PC-9 (cell line): ENCODE results near the gene SRSF2. TPM values are rescaled to one million over a fixed set of nuclear protein-coding genes. Genes with fewer than 3 reads are reported as not detected.
"Not testable (repeated sequence)": the region's sequence is repeated elsewhere in the genome, so short reads cannot be mapped to it uniquely, and the experiment has no call there.

Source experiments
- BruUV-seq: library from RNA; stranded (reverse); fragments of 400-500 nt; replicated peaks from 2 replicates; lab custom pipeline; 2021; lab: Mats Ljungman, UMichigan
- CTCF ChIA-PET: fragments of 300-600 bp; sonication (Branson Sonifier 250); formaldehyde crosslinking; loops from one replicate; lab custom pipeline; 2022; ENCODE audit warnings: antibody characterized with exemption; lab: Charles Lee
- POLR2A ChIA-PET: fragments of 300-600 bp; sonication (Branson Sonifier 250); formaldehyde crosslinking; loops from one replicate; lab custom pipeline; 2022; ENCODE audit warnings: antibody characterized with exemption; ENCODE audit not compliant: unreplicated experiment; lab: Charles Lee
- DNase-seq, 2 experiments: peaks; one replicate each; pipeline versions ENCODE4 v3.0.0 to v3.0.0-alpha.2; 2015 to 2022; ENCODE audit warnings: mixed read lengths in 1 of 2
- H2AFZ ChIP-seq: fragments of 200-600 bp; sonication (generic); 2 replicates; pipeline ENCODE4 v1.8.1; 2017; ENCODE audit warnings: antibody characterized with exemption
- H3F3A ChIP-seq: fragments of 200-600 bp; sonication (generic); 2 replicates; pipeline ENCODE4 v1.8.1; 2017; ENCODE audit warnings: antibody characterized with exemption, mild to moderate bottlenecking, low read depth; ENCODE audit not compliant: insufficient read depth
- H3K27ac ChIP-seq: fragments of 200-600 bp; sonication (generic); 2 replicates; pipeline ENCODE4 v1.6.1; 2016; ENCODE audit warnings: mixed run types
- H3K27me3 ChIP-seq: fragments of 200-600 bp; sonication (generic); 2 replicates; pipeline ENCODE4 v1.6.1; 2016; ENCODE audit warnings: low read depth, mixed run types; ENCODE audit not compliant: insufficient read depth
- H3K36me3 ChIP-seq: fragments of 200-600 bp; sonication (generic); 2 replicates; pipeline ENCODE4 v1.6.1; 2016; ENCODE audit warnings: low read depth, mixed run types
- H3K4me1 ChIP-seq: fragments of 200-600 bp; sonication (generic); replicated peaks from 2 replicates; pipeline ENCODE4 v1.6.1; 2016; ENCODE audit warnings: mixed run types; ENCODE audit not compliant: insufficient read depth
- H3K4me2 ChIP-seq: fragments of 200-600 bp; sonication (generic); 2 replicates; pipeline ENCODE4 v1.6.1; 2017; ENCODE audit warnings: mixed run types
- H3K4me3 ChIP-seq: fragments of 200-600 bp; sonication (generic); 2 replicates; pipeline ENCODE4 v1.6.1; 2016; ENCODE audit warnings: mixed run types
- H3K79me2 ChIP-seq: fragments of 200-600 bp; sonication (generic); 2 replicates; pipeline ENCODE4 v1.6.1; 2017; ENCODE audit warnings: low read depth, mixed run types
- H3K9me2 ChIP-seq: fragments of 200-600 bp; sonication (generic); 2 replicates; pipeline ENCODE4 v1.8.1; 2017; ENCODE audit warnings: mild to moderate bottlenecking; ENCODE audit not compliant: insufficient read depth
- H3K9me3 ChIP-seq: fragments of 200-600 bp; sonication (generic); 2 replicates; pipeline ENCODE4 v1.8.1; 2016; ENCODE audit warnings: low read depth; ENCODE audit not compliant: insufficient read depth
- H4K20me1 ChIP-seq: fragments of 200-600 bp; sonication (generic); 2 replicates; pipeline ENCODE4 v1.8.1; 2017; ENCODE audit not compliant: insufficient read depth
- EZH2 ChIP-seq: fragments of 200-600 bp; sonication (generic); IDR thresholded peaks from 2 replicates; pipeline ENCODE4 v1.8.0; 2017; ENCODE audit warnings: antibody characterized with exemption, low read depth
- intact Hi-C: fragments of 100-400 bp; cut with micrococcal nuclease; formaldehyde crosslinking; loops from one replicate; pipeline ENCODE4 v1.10.0; 2022; ENCODE audit not compliant: unreplicated experiment
- total RNA-seq: library from RNA; stranded (reverse); gene quantifications from 2 replicates; pipeline ENCODE4 v1.2.3, GENCODE V29; 2021
- TF ChIP-seq, protein P1 (sequence below): fragments of 200-600 bp; sonication (generic); conservative IDR thresholded peaks from 2 replicates; pipeline ENCODE4 v1.6.1; 2017; ENCODE audit warnings: mixed run types, antibody characterized with exemption, mild to moderate bottlenecking, moderate library complexity

SRSF2 gene
- total RNA-seq, 1 experiment from 2014 or later: 186 TPM

DNA sequence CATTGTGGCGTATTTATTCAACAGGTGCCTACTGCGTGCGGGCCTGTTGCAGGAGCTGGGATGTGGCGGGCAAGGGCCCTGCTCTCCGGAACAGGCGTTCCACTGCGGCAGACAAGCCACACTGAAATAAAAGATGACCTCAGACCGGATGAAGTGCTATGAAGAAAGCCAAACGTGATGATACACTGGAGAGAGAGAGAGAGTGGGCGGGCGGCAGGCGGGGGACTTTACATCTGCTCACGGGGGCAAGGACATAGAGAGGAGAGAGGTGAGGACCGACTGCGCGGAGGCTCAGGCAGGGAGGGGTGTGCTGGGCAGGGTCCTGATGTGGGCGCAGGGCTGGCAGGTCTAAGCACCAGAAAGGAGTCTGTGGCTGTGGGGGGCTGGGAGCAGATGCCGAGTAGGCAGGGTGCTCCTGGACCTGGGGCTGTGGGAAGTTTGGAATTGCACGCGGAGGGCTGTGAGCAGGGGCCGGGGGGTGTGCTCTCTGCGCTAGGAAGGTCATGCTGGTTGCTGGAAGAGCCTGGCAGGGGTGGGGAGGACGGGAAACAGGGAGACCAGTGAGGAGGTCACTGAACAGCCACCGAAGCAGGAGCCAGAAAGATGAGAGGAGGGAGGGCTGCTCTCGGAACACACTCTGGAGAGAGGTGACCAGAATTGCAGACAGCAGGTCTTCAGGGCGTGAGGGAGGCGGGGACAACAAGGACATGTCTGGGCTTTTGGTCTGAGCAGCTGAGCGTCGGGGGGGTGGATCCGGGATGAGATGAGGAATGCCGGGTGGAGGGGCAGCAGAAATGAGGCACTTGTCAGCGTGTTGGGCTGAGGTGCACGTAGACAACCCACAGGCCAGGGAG lies 36.3 kb downstream of the SRSF2 start:
- H3K4me1 ChIP-seq: no peaks in the 10 kb centered on the region
- no peaks in the 10 kb centered on the region for H3K27me3 ChIP-seq
- TF ChIP-seq, protein P1, sequence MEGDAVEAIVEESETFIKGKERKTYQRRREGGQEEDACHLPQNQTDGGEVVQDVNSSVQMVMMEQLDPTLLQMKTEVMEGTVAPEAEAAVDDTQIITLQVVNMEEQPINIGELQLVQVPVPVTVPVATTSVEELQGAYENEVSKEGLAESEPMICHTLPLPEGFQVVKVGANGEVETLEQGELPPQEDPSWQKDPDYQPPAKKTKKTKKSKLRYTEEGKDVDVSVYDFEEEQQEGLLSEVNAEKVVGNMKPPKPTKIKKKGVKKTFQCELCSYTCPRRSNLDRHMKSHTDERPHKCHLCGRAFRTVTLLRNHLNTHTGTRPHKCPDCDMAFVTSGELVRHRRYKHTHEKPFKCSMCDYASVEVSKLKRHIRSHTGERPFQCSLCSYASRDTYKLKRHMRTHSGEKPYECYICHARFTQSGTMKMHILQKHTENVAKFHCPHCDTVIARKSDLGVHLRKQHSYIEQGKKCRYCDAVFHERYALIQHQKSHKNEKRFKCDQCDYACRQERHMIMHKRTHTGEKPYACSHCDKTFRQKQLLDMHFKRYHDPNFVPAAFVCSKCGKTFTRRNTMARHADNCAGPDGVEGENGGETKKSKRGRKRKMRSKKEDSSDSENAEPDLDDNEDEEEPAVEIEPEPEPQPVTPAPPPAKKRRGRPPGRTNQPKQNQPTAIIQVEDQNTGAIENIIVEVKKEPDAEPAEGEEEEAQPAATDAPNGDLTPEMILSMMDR: no peak
- no peak for TF ChIP-seq EZH2
- no peak overlapping the region for H2AFZ ChIP-seq
- H3K9me2 ChIP-seq: no peaks in the 10 kb centered on the region
- no peaks in the 10 kb centered on the region for H4K20me1 ChIP-seq
- intact Hi-C loops: no loop called here
- DNase-seq: no peak
- H3K79me2 ChIP-seq: no peaks in the 10 kb centered on the region
- CTCF ChIA-PET: no interaction called here
- H3K4me3 ChIP-seq: no peak overlapping the region
- POLR2A ChIA-PET: no interaction called here
- no TSS peak for BruUV-seq
- H3K9me3 ChIP-seq: no peaks in the 10 kb centered on the region
- no peak overlapping the region for H3K4me2 ChIP-seq
- H3K36me3 ChIP-seq: no peaks in the 10 kb centered on the region
- H3F3A ChIP-seq: no peaks in the 10 kb centered on the region
- H3K27ac ChIP-seq: no peak overlapping the region

DNA sequence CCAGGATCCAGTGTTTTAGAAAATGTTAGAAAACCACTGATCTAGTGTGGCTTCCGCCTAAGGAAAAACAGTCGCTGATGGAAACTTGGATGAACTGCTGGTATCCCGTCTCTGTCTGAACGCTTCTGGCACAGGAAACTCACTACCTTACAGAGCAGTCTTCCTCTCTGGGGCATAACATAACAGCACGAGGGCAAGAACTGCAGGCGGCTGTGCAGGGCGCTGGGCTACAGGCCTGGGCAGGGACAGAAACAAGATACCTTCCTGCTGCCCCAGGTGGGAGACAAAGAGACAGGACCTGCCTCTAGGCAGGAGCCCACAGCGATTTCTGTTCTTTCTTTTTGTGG lies 36.9 kb downstream of the SRSF2 start:
- H3K4me3 ChIP-seq: no peak overlapping the region
- H2AFZ ChIP-seq: no peak overlapping the region

DNA sequence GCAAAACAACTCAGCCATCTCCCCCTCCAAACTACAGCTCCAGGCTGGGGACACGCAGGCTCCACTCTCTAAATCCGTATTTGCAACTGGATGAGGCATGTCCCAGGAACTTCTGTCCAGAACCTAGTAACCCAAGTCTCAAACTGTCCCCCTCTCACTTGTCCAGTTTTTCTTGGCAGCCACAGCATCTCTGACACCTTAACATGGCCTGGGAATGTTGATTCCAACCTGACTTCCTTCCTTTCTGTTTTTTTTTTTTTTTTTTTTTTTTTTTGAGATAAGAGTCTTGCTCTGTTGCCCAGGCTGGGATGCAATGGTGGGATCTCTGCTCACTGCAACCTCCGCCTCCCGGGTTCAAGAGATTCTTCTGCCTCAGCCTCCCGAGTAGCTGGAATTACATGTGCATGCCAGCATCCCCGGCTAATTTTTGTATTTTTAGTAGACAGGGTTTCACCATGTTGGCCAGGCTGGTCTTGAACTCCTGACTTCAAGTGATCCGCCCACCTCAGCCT lies 38.6 kb downstream of the SRSF2 start:
- intact Hi-C loops, POLR2A ChIA-PET, H3K9me2 ChIP-seq, H3K79me2 ChIP-seq, H3K4me2 ChIP-seq, H3K4me3 ChIP-seq, H3K27ac ChIP-seq, H3K4me1 ChIP-seq, H4K20me1 ChIP-seq, H3K36me3 ChIP-seq, H3F3A ChIP-seq, DNase-seq, H2AFZ ChIP-seq, H3K9me3 ChIP-seq, H3K27me3 ChIP-seq, CTCF ChIA-PET, BruUV-seq: not testable (repeated sequence)

More for the DNA sequence above, 36.9 kb downstream of the SRSF2 start:
- no peaks in the 10 kb centered on the region for H3K9me3 ChIP-seq
- no peak for TF ChIP-seq EZH2
- TF ChIP-seq, protein P1: no peak
- ChIA-PET CTCF (no interaction called here), POLR2A (no interaction called here)
- no peaks in the 10 kb centered on the region for H3F3A ChIP-seq
- no peaks in the 10 kb centered on the region for H3K79me2 ChIP-seq
- no TSS peak for BruUV-seq
- intact Hi-C loops: no loop called here
- H3K27me3 ChIP-seq: no peaks in the 10 kb centered on the region
- H3K36me3 ChIP-seq: no peaks in the 10 kb centered on the region
- no peak overlapping the region for H3K4me2 ChIP-seq
- H4K20me1 ChIP-seq: no peaks in the 10 kb centered on the region
- no peak for DNase-seq
- H3K4me1 ChIP-seq: no peaks in the 10 kb centered on the region
- H3K27ac ChIP-seq: no peak overlapping the region
- H3K9me2 ChIP-seq: no peaks in the 10 kb centered on the region
